Measurements from ENCODE around the gene ENOSF1. TPM values are rescaled to one million over a fixed set of nuclear protein-coding genes. Genes with fewer than 3 reads are reported as not detected.
A peak's percentile ranks its signal among the peaks of the same experiment; 100 is the strongest.

ENOSF1 gene
- total RNA-seq, 1 experiment from 2014 or later = 44.6 TPM

GRCh38 chr18:658001-658946 is 54.2 kb downstream of the ENOSF1 start (continued):
- TF ChIP-seq, protein P1, sequence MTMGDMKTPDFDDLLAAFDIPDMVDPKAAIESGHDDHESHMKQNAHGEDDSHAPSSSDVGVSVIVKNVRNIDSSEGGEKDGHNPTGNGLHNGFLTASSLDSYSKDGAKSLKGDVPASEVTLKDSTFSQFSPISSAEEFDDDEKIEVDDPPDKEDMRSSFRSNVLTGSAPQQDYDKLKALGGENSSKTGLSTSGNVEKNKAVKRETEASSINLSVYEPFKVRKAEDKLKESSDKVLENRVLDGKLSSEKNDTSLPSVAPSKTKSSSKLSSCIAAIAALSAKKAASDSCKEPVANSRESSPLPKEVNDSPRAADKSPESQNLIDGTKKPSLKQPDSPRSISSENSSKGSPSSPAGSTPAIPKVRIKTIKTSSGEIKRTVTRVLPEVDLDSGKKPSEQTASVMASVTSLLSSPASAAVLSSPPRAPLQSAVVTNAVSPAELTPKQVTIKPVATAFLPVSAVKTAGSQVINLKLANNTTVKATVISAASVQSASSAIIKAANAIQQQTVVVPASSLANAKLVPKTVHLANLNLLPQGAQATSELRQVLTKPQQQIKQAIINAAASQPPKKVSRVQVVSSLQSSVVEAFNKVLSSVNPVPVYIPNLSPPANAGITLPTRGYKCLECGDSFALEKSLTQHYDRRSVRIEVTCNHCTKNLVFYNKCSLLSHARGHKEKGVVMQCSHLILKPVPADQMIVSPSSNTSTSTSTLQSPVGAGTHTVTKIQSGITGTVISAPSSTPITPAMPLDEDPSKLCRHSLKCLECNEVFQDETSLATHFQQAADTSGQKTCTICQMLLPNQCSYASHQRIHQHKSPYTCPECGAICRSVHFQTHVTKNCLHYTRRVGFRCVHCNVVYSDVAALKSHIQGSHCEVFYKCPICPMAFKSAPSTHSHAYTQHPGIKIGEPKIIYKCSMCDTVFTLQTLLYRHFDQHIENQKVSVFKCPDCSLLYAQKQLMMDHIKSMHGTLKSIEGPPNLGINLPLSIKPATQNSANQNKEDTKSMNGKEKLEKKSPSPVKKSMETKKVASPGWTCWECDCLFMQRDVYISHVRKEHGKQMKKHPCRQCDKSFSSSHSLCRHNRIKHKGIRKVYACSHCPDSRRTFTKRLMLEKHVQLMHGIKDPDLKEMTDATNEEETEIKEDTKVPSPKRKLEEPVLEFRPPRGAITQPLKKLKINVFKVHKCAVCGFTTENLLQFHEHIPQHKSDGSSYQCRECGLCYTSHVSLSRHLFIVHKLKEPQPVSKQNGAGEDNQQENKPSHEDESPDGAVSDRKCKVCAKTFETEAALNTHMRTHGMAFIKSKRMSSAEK (CRISPR knock-in tag; IDR thresholded peaks at IDR 0.05; ENCODE audit: borderline replicate concordance) = no peak
- TF ChIP-seq ZNF263 (CRISPR knock-in tag; IDR thresholded peaks at IDR 0.05; ENCODE audit: low read depth) (no peak), CREB1 (CRISPR knock-in tag; IDR thresholded peaks at IDR 0.05) (0 out of 2 replicates have a peak, but pooled peaks have one; percentile 41), ZNF423 (CRISPR knock-in tag; IDR thresholded peaks at IDR 0.05) (no peak), ATF3 (CRISPR knock-in tag; conservative IDR thresholded peaks at IDR 0.05) (no peak), NFATC4 (CRISPR knock-in tag; IDR thresholded peaks at IDR 0.05) (no peak), SP1 (CRISPR knock-in tag; conservative IDR thresholded peaks at IDR 0.05) (peak; percentile 53; the same call in 1 of the 2 replicates), PREB (CRISPR knock-in tag; IDR thresholded peaks at IDR 0.05; ENCODE audit: borderline replicate concordance) (no peak), ZNF317 (CRISPR knock-in tag; IDR thresholded peaks at IDR 0.05; ENCODE audit: borderline replicate concordance, low read depth) (no peak), E2F5 (CRISPR knock-in tag; IDR thresholded peaks at IDR 0.05) (no peak; the same call in 1 of the 2 replicates), ZNF416 (CRISPR knock-in tag; IDR thresholded peaks at IDR 0.05) (no peak), AFF4 (CRISPR knock-in tag; IDR thresholded peaks at IDR 0.05; ENCODE audit: borderline replicate concordance) (no peak), CBFB (CRISPR knock-in tag; IDR thresholded peaks at IDR 0.05; ENCODE audit: low read depth) (no peak), FOXP1 (CRISPR knock-in tag; IDR thresholded peaks at IDR 0.05; ENCODE audit: borderline replicate concordance) (no peak), JAZF1 (CRISPR knock-in tag; IDR thresholded peaks at IDR 0.05) (no peak), NFYB (CRISPR knock-in tag; conservative IDR thresholded peaks at IDR 0.05; ENCODE audit: low read depth) (no peak), NR2C2 (CRISPR knock-in tag; IDR thresholded peaks at IDR 0.05) (no peak)
- TF ChIP-seq, protein P2, sequence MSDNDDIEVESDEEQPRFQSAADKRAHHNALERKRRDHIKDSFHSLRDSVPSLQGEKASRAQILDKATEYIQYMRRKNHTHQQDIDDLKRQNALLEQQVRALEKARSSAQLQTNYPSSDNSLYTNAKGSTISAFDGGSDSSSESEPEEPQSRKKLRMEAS (CRISPR knock-in tag; IDR thresholded peaks at IDR 0.05) = peak; percentile 34; the same call in 1 of the 2 replicates
- TF ChIP-seq, protein P3, sequence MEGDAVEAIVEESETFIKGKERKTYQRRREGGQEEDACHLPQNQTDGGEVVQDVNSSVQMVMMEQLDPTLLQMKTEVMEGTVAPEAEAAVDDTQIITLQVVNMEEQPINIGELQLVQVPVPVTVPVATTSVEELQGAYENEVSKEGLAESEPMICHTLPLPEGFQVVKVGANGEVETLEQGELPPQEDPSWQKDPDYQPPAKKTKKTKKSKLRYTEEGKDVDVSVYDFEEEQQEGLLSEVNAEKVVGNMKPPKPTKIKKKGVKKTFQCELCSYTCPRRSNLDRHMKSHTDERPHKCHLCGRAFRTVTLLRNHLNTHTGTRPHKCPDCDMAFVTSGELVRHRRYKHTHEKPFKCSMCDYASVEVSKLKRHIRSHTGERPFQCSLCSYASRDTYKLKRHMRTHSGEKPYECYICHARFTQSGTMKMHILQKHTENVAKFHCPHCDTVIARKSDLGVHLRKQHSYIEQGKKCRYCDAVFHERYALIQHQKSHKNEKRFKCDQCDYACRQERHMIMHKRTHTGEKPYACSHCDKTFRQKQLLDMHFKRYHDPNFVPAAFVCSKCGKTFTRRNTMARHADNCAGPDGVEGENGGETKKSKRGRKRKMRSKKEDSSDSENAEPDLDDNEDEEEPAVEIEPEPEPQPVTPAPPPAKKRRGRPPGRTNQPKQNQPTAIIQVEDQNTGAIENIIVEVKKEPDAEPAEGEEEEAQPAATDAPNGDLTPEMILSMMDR (IDR thresholded peaks at IDR 0.05) = no peak
- TF ChIP-seq, protein P4, sequence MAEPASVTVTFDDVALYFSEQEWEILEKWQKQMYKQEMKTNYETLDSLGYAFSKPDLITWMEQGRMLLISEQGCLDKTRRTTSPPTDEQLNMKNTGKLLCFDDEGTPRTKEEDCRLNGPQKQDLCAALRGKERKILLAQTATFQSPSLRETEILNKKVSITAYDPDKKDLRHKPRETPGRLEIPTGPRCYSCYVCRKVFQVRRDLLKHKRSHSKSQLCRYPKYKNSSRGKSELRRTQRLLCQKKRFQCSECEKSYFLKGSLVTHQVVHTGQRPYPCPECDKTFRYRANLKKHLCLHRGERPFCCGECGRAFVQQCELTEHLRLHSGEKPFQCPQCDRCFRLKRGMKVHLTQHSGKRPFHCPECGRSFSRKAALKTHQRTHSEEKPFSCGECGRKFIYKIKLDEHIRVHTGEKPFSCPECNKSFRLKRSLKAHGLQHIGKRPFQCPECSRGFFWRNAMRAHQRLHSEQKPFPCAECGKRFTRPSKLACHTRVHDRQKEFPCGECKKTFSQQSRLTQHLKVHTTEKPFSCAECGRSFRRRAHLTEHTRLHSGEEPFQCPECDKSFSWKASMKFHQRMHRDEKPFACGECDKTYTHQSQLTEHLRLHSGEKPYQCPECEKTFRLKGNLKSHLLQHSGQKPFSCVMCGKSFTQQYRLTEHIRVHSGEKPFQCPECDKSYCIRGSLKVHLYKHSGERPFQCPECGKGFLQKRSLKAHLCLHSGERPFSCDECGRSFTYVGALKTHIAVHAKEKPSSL (CRISPR knock-in tag; conservative IDR thresholded peaks at IDR 0.05) = no peak
- TF ChIP-seq, protein P5, sequence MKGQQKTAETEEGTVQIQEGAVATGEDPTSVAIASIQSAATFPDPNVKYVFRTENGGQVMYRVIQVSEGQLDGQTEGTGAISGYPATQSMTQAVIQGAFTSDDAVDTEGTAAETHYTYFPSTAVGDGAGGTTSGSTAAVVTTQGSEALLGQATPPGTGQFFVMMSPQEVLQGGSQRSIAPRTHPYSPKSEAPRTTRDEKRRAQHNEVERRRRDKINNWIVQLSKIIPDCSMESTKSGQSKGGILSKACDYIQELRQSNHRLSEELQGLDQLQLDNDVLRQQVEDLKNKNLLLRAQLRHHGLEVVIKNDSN (CRISPR knock-in tag; IDR thresholded peaks at IDR 0.05) = 0 out of 2 replicates have a peak, but pooled peaks have one; percentile 31

All from WTC11 (cell line).